HG02610 (cell line): ENCODE measurements around the gene PKNOX1.
"Not testable (repeated sequence)": the region's sequence is repeated elsewhere in the genome, so short reads cannot be mapped to it uniquely, and the experiment has no call there.

Source experiments
- ATAC-seq: cut with Tn5 transposase; IDR thresholded peaks from one replicate; pipeline ENCODE4 v1.9.1; 2021; ENCODE audit warnings: mild to moderate bottlenecking, moderate library complexity; ENCODE audit not compliant: unreplicated experiment

PKNOX1 gene

GRCh38 chr21:42973991-42974831 is at the start of gene PKNOX1:
Gene PKNOX1, plus strand, starts transcription at chr21:42974562. Its CDS starts 29,820 bp downstream, at chr21:43004382.
- peak; percentile 87 for ATAC-seq

GRCh38 chr21:42925114-42925926 is 49.0 kb upstream of the PKNOX1 start, which contains the start of gene ERVH48-1:
Gene ERVH48-1, minus strand, starts transcription at chr21:42925630. Its CDS starts 6,624 bp downstream, at chr21:42919006.
- no peak for ATAC-seq

GRCh38 chr21:42927474-42928200 is 46.7 kb upstream of the PKNOX1 start:
- not testable (repeated sequence) for ATAC-seq

GRCh38 chr21:42929969-42930368 is 44.4 kb upstream of the PKNOX1 start:
- no peak for ATAC-seq

- no peak for ATAC-seq
These were observed 42.7 kb upstream of the PKNOX1 start for GRCh38 chr21:42931560-42932235.

- not testable (repeated sequence) for ATAC-seq
These were observed 41.8 kb upstream of the PKNOX1 start for GRCh38 chr21:42932378-42933136.

GRCh38 chr21:42933137-42933970 is 41.0 kb upstream of the PKNOX1 start:
- ATAC-seq: not testable (repeated sequence)

GRCh38 chr21:42933973-42934372 is 40.4 kb upstream of the PKNOX1 start:
- not testable (repeated sequence) for ATAC-seq

GRCh38 chr21:42936360-42936759 is 38.0 kb upstream of the PKNOX1 start:
- ATAC-seq: not testable (repeated sequence)

- not testable (repeated sequence) for ATAC-seq
These were observed 37.1 kb upstream of the PKNOX1 start for GRCh38 chr21:42937034-42937940.

- ATAC-seq: no peak
These were observed 36.3 kb upstream of the PKNOX1 start for GRCh38 chr21:42937960-42938605.

- ATAC-seq: not testable (repeated sequence)
These were observed 35.8 kb upstream of the PKNOX1 start for GRCh38 chr21:42938606-42938995.

GRCh38 chr21:42939582-42940413 is 34.6 kb upstream of the PKNOX1 start:
- ATAC-seq: no peak

- no peak for ATAC-seq
These were observed 32.7 kb upstream of the PKNOX1 start for GRCh38 chr21:42941696-42942085.

GRCh38 chr21:42942244-42942643 is 32.1 kb upstream of the PKNOX1 start:
- no peak for ATAC-seq

GRCh38 chr21:42949094-42949755 is 25.1 kb upstream of the PKNOX1 start:
- not testable (repeated sequence) for ATAC-seq
